Fibroblast of peridontal ligament (primary cell): ENCODE results near the gene COL26A1.
A peak's percentile ranks its signal among the peaks of the same experiment; 100 is the strongest.
"Not testable (repeated sequence)": the region's sequence is repeated elsewhere in the genome, so short reads cannot be mapped to it uniquely, and the experiment has no call there.

ENCODE experiments used
- DNase-seq: peaks from one replicate; pipeline ENCODE4 v3.0.0-alpha.2; 2010; ENCODE audit errors: extremely low read depth

Gene COL26A1

GRCh38 chr7:101598422-101598985, 235.8 kb downstream of the COL26A1 start:
- no peak for DNase-seq

- DNase-seq, result no peak
These were observed 236.5 kb downstream of the COL26A1 start for GRCh38 chr7:101598986-101599771.

GRCh38 chr7:101599787-101600186, 237.1 kb downstream of the COL26A1 start:
- DNase-seq, result no peak

- DNase-seq, result no peak
These were observed 239.4 kb downstream of the COL26A1 start for GRCh38 chr7:101602082-101602481.

GRCh38 chr7:101602484-101603241, 240.0 kb downstream of the COL26A1 start:
- peak; percentile 65 for DNase-seq

- DNase-seq, result no peak
These were observed 241.8 kb downstream of the COL26A1 start for GRCh38 chr7:101604331-101604933.

GRCh38 chr7:101604934-101605332, 242.3 kb downstream of the COL26A1 start:
- DNase-seq, result not testable (repeated sequence)

- no peak for DNase-seq
These were observed 243.2 kb downstream of the COL26A1 start for GRCh38 chr7:101605611-101606497.

GRCh38 chr7:101606498-101606923, 243.8 kb downstream of the COL26A1 start:
- DNase-seq, result no peak
